Uterus (tissue), 2 donors: ENCODE data around the gene LRCH3.

ENCODE experiments used
- CTCF ChIP-seq, 4 experiments: fragments of 200-600 bp in 2 of 4; fragments of 450-650 bp in 2 of 4; sonication (generic) in 2 of 4; IDR thresholded peaks; one replicate each; pipeline ENCODE4 v1.5.1; 2016 to 2019; ENCODE audit warnings: antibody characterized with exemption in 4 of 4, mild to moderate bottlenecking in 2 of 4, moderate library complexity in 1 of 4
- POLR2A ChIP-seq, 2 donors: fragments of 450-650 bp; IDR thresholded peaks; one replicate each; pipeline ENCODE4 v1.6.1; 2016; ENCODE audit warnings: antibody characterized with exemption in 2 of 2, mild to moderate bottlenecking in 1 of 2, moderate library complexity in 1 of 2

DNA sequence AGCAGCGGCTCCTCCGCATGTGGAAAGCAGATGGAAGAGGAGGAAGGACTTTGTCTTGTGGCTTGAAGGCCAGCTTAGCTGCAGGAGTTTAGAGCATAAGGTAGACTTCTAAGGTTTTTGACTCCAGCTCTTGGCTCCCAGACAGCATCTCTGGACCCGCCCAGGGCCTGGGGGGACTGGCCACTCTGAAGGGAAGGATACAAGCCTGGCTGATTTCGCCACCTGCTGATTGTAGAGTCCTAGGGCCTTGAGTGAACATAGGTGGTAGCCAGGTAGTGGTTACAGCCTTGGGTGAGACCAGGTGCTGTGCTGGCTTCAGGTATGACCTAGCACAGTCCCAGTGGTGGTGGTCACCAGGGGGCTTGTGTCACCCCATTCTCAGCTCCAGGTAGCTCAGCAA, 110.6 kb downstream of the LRCH3 start:
- TF ChIP-seq POLR2A (IDR thresholded peaks at IDR 0.05), result no peak
- TF ChIP-seq CTCF (IDR thresholded peaks at IDR 0.05), result no peak
